Thyroid gland (tissue), 4 donors: ENCODE data around the gene NUP93. TPM values are rescaled to one million over a fixed set of nuclear protein-coding genes. Genes with fewer than 3 reads are reported as not detected.

Experiments
- DNase-seq, 2 donors: peaks; one replicate each; pipeline ENCODE4 v3.0.0-alpha.2; 2019
- H3K27ac ChIP-seq, 3 donors: fragments of 200-600 bp; sonication (generic); 1 replicate in 2 of 3; 2 replicates in 1 of 3; pipeline ENCODE4 v1.5.1; 2016 to 2019; ENCODE audit warnings: mild to moderate bottlenecking in 1 of 3, moderate library complexity in 1 of 3
- H3K27me3 ChIP-seq: fragments of 200-600 bp; sonication (generic); one replicate; pipeline ENCODE4 v1.5.1; 2019
- H3K36me3 ChIP-seq, 2 donors: fragments of 200-600 bp; sonication (generic); one replicate each; pipeline ENCODE4 v1.5.1; 2016 to 2019
- H3K4me1 ChIP-seq, 2 donors: fragments of 200-600 bp; sonication (generic); one replicate each; pipeline ENCODE4 v1.5.1; 2017 to 2019
- H3K4me3 ChIP-seq, 3 donors: fragments of 200-600 bp; sonication (generic); replicated peaks in 1 of 3; 1 replicate in 2 of 3; 2 replicates in 1 of 3; pipeline ENCODE4 v1.5.1; 2016; ENCODE audit warnings: mild to moderate bottlenecking in 1 of 3
- H3K9me3 ChIP-seq: fragments of 200-600 bp; sonication (generic); one replicate; pipeline ENCODE4 v1.5.1; 2017
- POLR2A ChIP-seq, 2 donors: fragments of 450-650 bp; IDR thresholded peaks; one replicate each; pipeline ENCODE4 v1.6.1; 2017; ENCODE audit warnings: antibody characterized with exemption in 2 of 2, mild to moderate bottlenecking in 2 of 2, moderate library complexity in 1 of 2
- WGBS, 2 donors: methylation state at CpG; one replicate each; pipeline ENCODE4 v1.1.5; 2017; 5-methylcytosine and 5-hydroxymethylcytosine counted together
- intact Hi-C: fragments of 100-400 bp; cut with DNase I; formaldehyde crosslinking; loops from one replicate; pipeline ENCODE4 v1.15.1; 2023
- total RNA-seq, 4 donors: library from RNA; depleted of rRNA; stranded (reverse); fragments of >200 nt; gene quantifications; one replicate each; pipeline ENCODE4 v1.2.3, GENCODE V29; 2016
- TF ChIP-seq, protein P1 (sequence below), 6 experiments: fragments of 200-600 bp in 3 of 6; fragments of 450-650 bp in 3 of 6; sonication (generic) in 3 of 6; IDR thresholded peaks; one replicate each; pipeline ENCODE4 v1.5.1; 2016 to 2019; ENCODE audit warnings: antibody characterized with exemption in 6 of 6, mild to moderate bottlenecking in 2 of 6, inconsistent platforms in 1 of 6, moderate library complexity in 1 of 6

NUP93 gene
- total RNA-seq, 4 donors from 2014 or later, result 70.1 to 150 (median 97.4) TPM

- TF ChIP-seq, protein P1, sequence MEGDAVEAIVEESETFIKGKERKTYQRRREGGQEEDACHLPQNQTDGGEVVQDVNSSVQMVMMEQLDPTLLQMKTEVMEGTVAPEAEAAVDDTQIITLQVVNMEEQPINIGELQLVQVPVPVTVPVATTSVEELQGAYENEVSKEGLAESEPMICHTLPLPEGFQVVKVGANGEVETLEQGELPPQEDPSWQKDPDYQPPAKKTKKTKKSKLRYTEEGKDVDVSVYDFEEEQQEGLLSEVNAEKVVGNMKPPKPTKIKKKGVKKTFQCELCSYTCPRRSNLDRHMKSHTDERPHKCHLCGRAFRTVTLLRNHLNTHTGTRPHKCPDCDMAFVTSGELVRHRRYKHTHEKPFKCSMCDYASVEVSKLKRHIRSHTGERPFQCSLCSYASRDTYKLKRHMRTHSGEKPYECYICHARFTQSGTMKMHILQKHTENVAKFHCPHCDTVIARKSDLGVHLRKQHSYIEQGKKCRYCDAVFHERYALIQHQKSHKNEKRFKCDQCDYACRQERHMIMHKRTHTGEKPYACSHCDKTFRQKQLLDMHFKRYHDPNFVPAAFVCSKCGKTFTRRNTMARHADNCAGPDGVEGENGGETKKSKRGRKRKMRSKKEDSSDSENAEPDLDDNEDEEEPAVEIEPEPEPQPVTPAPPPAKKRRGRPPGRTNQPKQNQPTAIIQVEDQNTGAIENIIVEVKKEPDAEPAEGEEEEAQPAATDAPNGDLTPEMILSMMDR (IDR thresholded peaks at IDR 0.05), result no peak
- no peak for TF ChIP-seq POLR2A (IDR thresholded peaks at IDR 0.05)
- peaks cover 4 to 25% of the 10 kb centered on the region in 2 donors for H3K36me3 ChIP-seq
These were observed 95.9 kb downstream of the NUP93 start for GRCh38 chr16:56825826-56826225.

DNA sequence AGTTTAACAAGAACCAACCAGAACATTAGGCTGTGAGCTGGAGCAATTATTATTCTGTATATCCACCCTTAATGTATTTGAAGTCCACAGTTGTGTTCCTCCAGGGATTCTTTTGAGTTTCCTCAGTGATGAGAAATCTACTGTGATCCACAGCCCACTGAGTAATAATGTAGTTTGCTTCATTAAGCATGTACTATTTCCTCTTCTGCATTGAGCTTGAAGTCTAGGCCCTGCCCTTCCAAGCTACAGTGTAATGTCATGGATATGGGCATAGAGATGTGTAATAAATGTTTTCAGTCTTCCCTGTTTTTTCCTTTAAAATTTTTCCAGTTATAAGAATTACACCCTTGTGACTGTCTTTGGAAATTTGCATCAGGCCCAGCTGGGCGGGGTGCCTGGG, 98.7 kb downstream of the NUP93 start:
- intact Hi-C loops, result no loop called here
- DNase-seq, result no peak
- Histone ChIP-seq H3K4me1 (no peaks in the 10 kb centered on the region), H3K9me3 (no peaks in the 10 kb centered on the region), H3K27me3 (no peaks in the 10 kb centered on the region), H3K27ac (no peak overlapping the region), H3K4me3 (no peak overlapping the region), H3K36me3 (peaks cover 25 to 27% of the 10 kb centered on the region in 2 donors)
- TF ChIP-seq POLR2A (IDR thresholded peaks at IDR 0.05), result no peak
- TF ChIP-seq, protein P1 (IDR thresholded peaks at IDR 0.05), result no peak
- 92 to 100% methylated on average over 1 of the region's 1 CpG for WGBS, 2 donors

More at GRCh38 chr16:56825826-56826225, 95.9 kb downstream of the NUP93 start:
- intact Hi-C loops, result no loop called here
- DNase-seq, result no peak
- Histone ChIP-seq H3K4me3 (no peak overlapping the region), H3K4me1 (no peaks in the 10 kb centered on the region), H3K27ac (no peak overlapping the region), H3K9me3 (no peaks in the 10 kb centered on the region), H3K27me3 (no peaks in the 10 kb centered on the region)

DNA sequence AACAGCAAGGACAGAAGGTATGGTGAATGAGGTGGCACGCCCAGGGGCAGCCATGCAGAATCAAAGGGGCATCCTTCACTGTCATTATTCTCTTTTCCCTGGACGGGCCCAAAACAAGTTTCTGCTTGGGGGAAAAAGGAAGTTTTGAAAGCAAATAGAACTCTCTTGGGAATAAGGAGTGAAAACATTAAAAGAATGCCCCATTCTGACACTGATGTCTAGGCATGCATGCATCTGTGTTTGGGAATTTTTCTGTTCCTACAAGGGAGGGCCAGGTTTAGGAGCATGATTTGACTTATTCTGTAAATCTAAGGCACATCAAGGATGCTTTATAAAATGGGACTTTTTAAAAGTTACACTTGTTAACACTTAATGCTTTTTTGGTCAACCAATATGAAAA, 100.7 kb downstream of the NUP93 start:
- intact Hi-C loops, result no loop called here
- Histone ChIP-seq H3K36me3 (peaks cover 26 to 34% of the 10 kb centered on the region in 2 donors), H3K4me3 (no peak overlapping the region), H3K27ac (no peak overlapping the region), H3K9me3 (no peaks in the 10 kb centered on the region), H3K27me3 (no peaks in the 10 kb centered on the region), H3K4me1 (peaks cover 0 to 3% of the 10 kb centered on the region in 2 donors)
- DNase-seq, result no peak
- no peak for TF ChIP-seq POLR2A (IDR thresholded peaks at IDR 0.05)
- TF ChIP-seq, protein P1 (IDR thresholded peaks at IDR 0.05), result no peak
- WGBS, 2 donors, result 49 to 80% methylated on average over 2 of the region's 2 CpGs

DNA sequence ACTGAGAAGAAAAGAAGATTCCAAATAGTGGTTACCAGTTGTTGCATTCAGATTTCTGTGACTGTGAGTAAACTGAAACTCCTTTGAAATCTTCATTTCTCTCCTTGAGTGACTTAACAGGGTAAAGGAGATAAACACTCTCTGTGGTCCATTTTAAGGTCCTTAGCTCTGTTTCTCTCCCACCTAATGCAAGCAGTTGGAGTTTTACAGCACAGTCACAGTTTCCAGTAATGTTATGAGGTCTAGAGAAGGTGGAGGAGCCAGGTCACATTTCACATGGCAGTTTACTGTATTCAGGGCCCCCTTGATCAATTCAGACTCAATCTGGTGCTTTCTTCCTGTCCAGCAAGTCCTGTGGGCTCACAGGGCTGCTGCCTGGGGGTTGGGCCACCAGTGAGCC, 102.8 kb downstream of the NUP93 start:
- intact Hi-C loops, result no loop called here
- peaks cover 8 to 17% of the 10 kb centered on the region in 2 donors for H3K4me1 ChIP-seq
- peaks cover 26 to 40% of the 10 kb centered on the region in 2 donors for H3K36me3 ChIP-seq
- no peaks in the 10 kb centered on the region for H3K9me3 ChIP-seq
- H3K4me3 ChIP-seq, result no peak overlapping the region
- no peaks in the 10 kb centered on the region for H3K27me3 ChIP-seq
- no peak overlapping the region for H3K27ac ChIP-seq
- DNase-seq, result no peak
- TF ChIP-seq POLR2A (IDR thresholded peaks at IDR 0.05), result no peak
- TF ChIP-seq, protein P1 (IDR thresholded peaks at IDR 0.05), result no peak

DNA sequence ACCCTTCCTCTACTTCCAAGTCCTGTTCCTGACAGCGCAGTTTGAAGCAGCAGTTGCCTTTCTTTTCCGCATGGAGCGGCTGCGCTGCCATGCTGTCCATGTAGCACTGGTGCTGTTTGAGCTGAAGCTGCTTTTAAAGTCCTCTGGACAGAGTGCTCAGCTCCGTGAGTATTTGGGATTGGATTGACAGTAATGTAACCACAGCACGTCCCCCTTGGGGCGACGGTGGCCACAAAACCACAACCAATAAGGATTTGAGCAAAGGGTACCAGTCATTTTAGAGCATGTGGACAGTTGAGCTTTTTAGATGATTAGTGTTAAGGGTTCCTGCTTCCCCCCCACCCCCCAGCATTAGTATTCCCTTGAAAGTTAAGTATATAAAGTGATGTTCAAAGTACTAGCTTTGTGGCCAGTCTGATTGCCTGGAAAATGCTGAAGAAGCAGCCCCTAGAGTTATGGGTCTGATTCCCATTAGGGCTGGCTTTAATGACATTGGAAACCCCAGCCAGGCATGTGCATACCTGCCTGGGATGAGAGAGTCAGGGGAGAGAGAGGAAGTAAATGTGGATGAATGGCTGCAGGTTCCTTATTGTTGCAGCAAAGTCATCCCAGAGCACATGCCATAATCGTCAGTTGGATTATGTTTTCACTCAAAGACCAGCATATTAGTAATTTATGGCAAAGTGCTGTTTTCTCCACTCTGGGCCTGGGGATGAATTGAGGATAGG, 103.5 kb downstream of the NUP93 start:
- no peaks in the 10 kb centered on the region for H3K27me3 ChIP-seq
- H3K4me1 ChIP-seq, result peaks cover 8 to 17% of the 10 kb centered on the region in 2 donors
- H3K4me3 ChIP-seq, result no peak overlapping the region
- no peaks in the 10 kb centered on the region for H3K9me3 ChIP-seq
- peaks cover 26 to 44% of the 10 kb centered on the region in 2 donors for H3K36me3 ChIP-seq
- H3K27ac ChIP-seq, result no peak overlapping the region
- 93 to 96% methylated on average over 9 of the region's 9 CpGs for WGBS, 2 donors
- no peak for TF ChIP-seq POLR2A (IDR thresholded peaks at IDR 0.05)
- TF ChIP-seq, protein P1 (IDR thresholded peaks at IDR 0.05), result no peak
- no peak for DNase-seq
- intact Hi-C loops, result no loop called here
